IMR-90 (cell line): ENCODE measurements around the gene UBE2E2. TPM values are rescaled to one million over a fixed set of nuclear protein-coding genes. Genes with fewer than 3 reads are reported as not detected.

ENCODE experiments used
- ATAC-seq: fragments of 200-7000 bp; cut with Tn5 transposase; 2 replicates; pipeline ENCODE4 v1.9.1; 2020; ENCODE audit warnings: low read depth, mild to moderate bottlenecking, moderate library complexity
- BruUV-seq: library from RNA; stranded (reverse); fragments of 400-500 nt; replicated peaks from 2 replicates; lab custom pipeline; 2021; lab: Mats Ljungman, UMichigan
- CTCF ChIA-PET: fragments of 300-600 bp; formaldehyde crosslinking; extraction: SDS; loops from one replicate; lab custom pipeline; 2021; ENCODE audit warnings: antibody characterized with exemption; lab: Yijun Ruan, JAX
- POLR2A ChIA-PET: fragments of 300-600 bp; sonication (Branson Sonifier 250); formaldehyde crosslinking; loops from one replicate; lab custom pipeline; 2022; ENCODE audit warnings: antibody characterized with exemption; ENCODE audit not compliant: unreplicated experiment; lab: Charles Lee
- DNase-seq: peaks from one replicate; pipeline ENCODE4 v3.0.0; 2013
- H2AFZ ChIP-seq: replicated peaks from 2 replicates; pipeline ENCODE3; 2013; ENCODE audit warnings: low read length, mild to moderate bottlenecking; ENCODE audit not compliant: poor library complexity
- H2AK5ac ChIP-seq: 2 replicates; pipeline ENCODE4 v1.6.1; 2013; ENCODE audit warnings: low read depth, low read length, inconsistent platforms
- H2AK9ac ChIP-seq: replicated peaks from 2 replicates; pipeline ENCODE3; 2013; ENCODE audit warnings: mild to moderate bottlenecking, low read depth, low read length, moderate library complexity; ENCODE audit not compliant: poor library complexity
- H2BK120ac ChIP-seq: 2 replicates; pipeline ENCODE4 v1.6.1; 2013; ENCODE audit warnings: low read depth, low read length, inconsistent platforms
- H2BK15ac ChIP-seq: 3 replicates; pipeline ENCODE4 v1.6.1; 2013; ENCODE audit warnings: low read depth, low read length, inconsistent platforms
- H2BK20ac ChIP-seq: 2 replicates; pipeline ENCODE4 v1.6.1; 2013; ENCODE audit warnings: low read depth, mild to moderate bottlenecking, inconsistent platforms, low read length, moderate library complexity
- H2BK5ac ChIP-seq: 2 replicates; pipeline ENCODE4 v1.6.1; 2013; ENCODE audit warnings: mild to moderate bottlenecking, low read depth, low read length, inconsistent platforms; ENCODE audit not compliant: poor library complexity, severe bottlenecking
- H3K14ac ChIP-seq: replicated peaks from 2 replicates; pipeline ENCODE4 v1.6.1; 2013; ENCODE audit warnings: low read depth, low read length, inconsistent platforms
- H3K18ac ChIP-seq: 2 replicates; pipeline ENCODE4 v1.6.1; 2013; ENCODE audit warnings: low read depth, low read length, control low read depth
- H3K23ac ChIP-seq: 2 replicates; pipeline ENCODE4 v1.6.1; 2013; ENCODE audit warnings: low read depth, low read length, inconsistent platforms
- H3K27ac ChIP-seq: 2 replicates; pipeline ENCODE4 v1.5.1; 2013; ENCODE audit warnings: mild to moderate bottlenecking, control low read depth, low read length; ENCODE audit not compliant: insufficient read depth
- H3K27me3 ChIP-seq: 2 replicates; pipeline ENCODE4 v1.6.1; 2013; ENCODE audit warnings: low read length; ENCODE audit not compliant: control insufficient read depth, insufficient read depth
- H3K36me3 ChIP-seq: 2 replicates; pipeline ENCODE4 v1.6.1; 2013; ENCODE audit warnings: low read length, mixed read lengths; ENCODE audit not compliant: control insufficient read depth, insufficient read depth
- H3K4ac ChIP-seq: 2 replicates; pipeline ENCODE4 v1.6.1; 2013; ENCODE audit warnings: low read depth, low read length, inconsistent platforms
- H3K4me1 ChIP-seq: 2 replicates; pipeline ENCODE4 v1.6.1; 2013; ENCODE audit warnings: low read length, mixed read lengths; ENCODE audit not compliant: control insufficient read depth, insufficient read depth
- H3K4me2 ChIP-seq: 2 replicates; pipeline ENCODE4 v1.6.1; 2013; ENCODE audit warnings: low read depth, mild to moderate bottlenecking, control low read depth, low read length, moderate library complexity
- H3K4me3 ChIP-seq: 2 replicates; pipeline ENCODE4 v1.5.1; 2013; ENCODE audit warnings: low read depth, mild to moderate bottlenecking, control low read depth, low read length, moderate library complexity; ENCODE audit not compliant: insufficient read depth
- H3K56ac ChIP-seq: 2 replicates; pipeline ENCODE4 v1.6.1; 2013; ENCODE audit warnings: low read length, inconsistent platforms; ENCODE audit not compliant: insufficient read depth; ENCODE audit errors: extremely low read depth
- H3K79me1 ChIP-seq, 2 experiments: 2 replicates each; pipeline ENCODE4 v1.6.1; 2013; ENCODE audit warnings: low read length in 2 of 2, inconsistent platforms in 1 of 2, low read depth in 1 of 2
- H3K9ac ChIP-seq: 2 replicates; pipeline ENCODE4 v1.6.1; 2013; ENCODE audit warnings: low read depth, low read length, control low read depth
- H3K9me1 ChIP-seq: 2 replicates; pipeline ENCODE4 v1.6.1; 2013; ENCODE audit warnings: low read length, inconsistent platforms; ENCODE audit not compliant: insufficient read depth
- H3K9me3 ChIP-seq: 2 replicates; pipeline ENCODE4 v1.6.1; 2013; ENCODE audit warnings: low read length; ENCODE audit not compliant: control insufficient read depth, insufficient read depth
- H4K20me1 ChIP-seq: 2 replicates; pipeline ENCODE4 v1.6.1; 2013; ENCODE audit warnings: low read length, inconsistent platforms; ENCODE audit not compliant: insufficient read depth
- H4K5ac ChIP-seq: 2 replicates; pipeline ENCODE4 v1.6.1; 2013; ENCODE audit warnings: mild to moderate bottlenecking, low read depth, low read length, control low read depth
- H4K8ac ChIP-seq, 2 experiments: 2 replicates each; pipeline ENCODE4 v1.6.1; 2013; ENCODE audit warnings: low read depth in 2 of 2, low read length in 2 of 2, control low read depth in 1 of 2, inconsistent platforms in 1 of 2
- H4K91ac ChIP-seq: 2 replicates; pipeline ENCODE4 v1.6.1; 2013; ENCODE audit warnings: low read depth, low read length, inconsistent platforms; ENCODE audit not compliant: insufficient read depth
- BHLHE40 ChIP-seq: fragments of 150-350 bp; IDR thresholded peaks from 2 replicates; pipeline ENCODE4 v1.6.1; 2016; ENCODE audit warnings: mild to moderate bottlenecking, low read depth, low read length
- CEBPB ChIP-seq: IDR thresholded peaks from 2 replicates; pipeline ENCODE4 v1.6.1; 2012; ENCODE audit warnings: low read depth, low read length, improper control_type of control experiment
- CHD1 ChIP-seq: IDR thresholded peaks from 2 replicates; pipeline ENCODE4 v1.6.1; 2012; ENCODE audit warnings: low read depth, low read length, improper control_type of control experiment
- CTCF ChIP-seq: conservative IDR thresholded peaks from 2 replicates; pipeline ENCODE4 v1.5.1; 2012; ENCODE audit warnings: mild to moderate bottlenecking, low read depth, low read length, improper control_type of control experiment
- ELK1 ChIP-seq: fragments of 150-350 bp; IDR thresholded peaks from 2 replicates; pipeline ENCODE4 v1.6.1; 2016; ENCODE audit warnings: low read depth, mild to moderate bottlenecking, low read length, moderate library complexity, borderline replicate concordance
- FOS ChIP-seq: fragments of 150-350 bp; IDR thresholded peaks from 2 replicates; pipeline ENCODE4 v1.6.1; 2016; ENCODE audit warnings: low read depth, low read length
- MXI1 ChIP-seq: IDR thresholded peaks from 2 replicates; pipeline ENCODE4 v1.6.1; 2012; ENCODE audit warnings: low read depth, mild to moderate bottlenecking, low read length, moderate library complexity, borderline replicate concordance
- NFE2L2 ChIP-seq: fragments of 150-350 bp; IDR thresholded peaks from 2 replicates; pipeline ENCODE4 v1.6.1; 2016; ENCODE audit warnings: low read depth, mild to moderate bottlenecking, low read length
- POLR2A ChIP-seq: IDR thresholded peaks from 2 replicates; pipeline ENCODE4 v1.6.1; 2012; ENCODE audit warnings: mild to moderate bottlenecking, low read depth, low read length
- RAD21 ChIP-seq: IDR thresholded peaks from 2 replicates; pipeline ENCODE4 v1.6.1; 2012; ENCODE audit warnings: low read length, improper control_type of control experiment
- RCOR1 ChIP-seq: IDR thresholded peaks from 2 replicates; pipeline ENCODE4 v1.6.1; 2012; ENCODE audit warnings: mild to moderate bottlenecking, low read length, improper control_type of control experiment; ENCODE audit not compliant: insufficient replicate concordance
- RFX5 ChIP-seq: IDR thresholded peaks from 2 replicates; pipeline ENCODE4 v1.8.0; 2012; ENCODE audit warnings: low read depth, mild to moderate bottlenecking, low read length, moderate library complexity
- SMC3 ChIP-seq: fragments of 150-350 bp; IDR thresholded peaks from 2 replicates; pipeline ENCODE4 v1.6.1; 2016; ENCODE audit warnings: low read depth, mild to moderate bottlenecking, antibody characterized with exemption, low read length, moderate library complexity
- WGBS, 2 experiments: methylation state at CpG; one replicate each; pipeline versions ENCODE4 v1.1.5 to v1.1.7; 2013; ENCODE audit warnings: missing lambda C conversion rate in 2 of 2; ENCODE audit not compliant: insufficient read length in 1 of 2; ENCODE audit errors: extremely low coverage in 2 of 2; 5-methylcytosine and 5-hydroxymethylcytosine counted together
- dilution Hi-C: fragments of 300-500 bp; cut with HindIII; formaldehyde crosslinking; loops from one replicate; pipeline ENCODE4 v1.14.3; 2018; ENCODE audit warnings: low sequenced_read_pairs; ENCODE audit not compliant: unreplicated experiment
- in situ Hi-C: fragments of 300-500 bp; cut with MboI; formaldehyde crosslinking; loops from 3 replicates; pipeline ENCODE4 v1.14.3; 2019; ENCODE audit warnings: low sequenced_read_pairs, inconsistent platforms, mixed read lengths
- intact Hi-C: fragments of 100-400 bp; cut with micrococcal nuclease; formaldehyde crosslinking; loops from 2 replicates; pipeline ENCODE4 v1.10.0; 2022
- polyA plus RNA-seq, 3 experiments: library from polyadenylated mRNA; depleted of rRNA; stranded (reverse); fragments of >200 nt; gene quantifications; 2 replicates each; pipeline ENCODE4 v1.2.3, GENCODE V29; 2012; ENCODE audit warnings: low replicate concordance in 1 of 3
- total RNA-seq: library from RNA; depleted of rRNA; stranded (reverse); fragments of >200 nt; gene quantifications from 2 replicates; pipeline ENCODE4 v1.2.3, GENCODE V29; 2012

Gene UBE2E2
- total and polyA plus RNA-seq, 2 of the 4 experiments (the other 2 are of a cell fraction): 18.6 to 32.7 TPM

GRCh38 chr3:23488618-23489017, 285.5 kb downstream of the UBE2E2 start:
- Histone ChIP-seq H3K4me2 (no peak overlapping the region), H3K9me1 (no peaks in the 10 kb centered on the region; the same call in 1 of the 2 replicates), H3K36me3 (0 out of 2 replicates have a peak, but pooled peaks cover 2% of the 10 kb centered on the region), H3K27ac (no peak overlapping the region), H3K27me3 (no peaks in the 10 kb centered on the region), H4K91ac (no peak overlapping the region), H3K4me1 (peaks cover 4% of the 10 kb centered on the region), H3K4ac (no peak overlapping the region), H2AK5ac (no peak overlapping the region), H4K20me1 (no peaks in the 10 kb centered on the region), H2BK120ac (no peak overlapping the region), H3K56ac (no peak overlapping the region), H3K9me3 (peaks cover 7% of the 10 kb centered on the region), H3K18ac (no peak overlapping the region), H4K8ac (no peak overlapping the region), H2BK5ac (no peak overlapping the region), H2AK9ac (no peak overlapping the region), H3K9ac (no peak overlapping the region), H3K23ac (no peak overlapping the region), H3K79me1 (peaks cover 0 to 13% of the 10 kb centered on the region in 2 experiments; a peak in 2 of 4 replicates), H3K14ac (no peak overlapping the region), H2BK15ac (no peak overlapping the region), H3K4me3 (no peak overlapping the region), H2AFZ (no peak overlapping the region), H4K5ac (no peak overlapping the region), H2BK20ac (no peak overlapping the region)
- no CpG with 5 or more reads among the region's 3 CpGs for WGBS, 2 experiments
- CTCF ChIA-PET: interaction anchor here (0.6 kb wide), 1 partner anchor 224 kb away, joined by 3 read pairs; no protein-coding TSS in a partner anchor
- ATAC-seq: peak; percentile 26; the same call in 1 of the 2 replicates
- peak; percentile 34 for DNase-seq
- no peak for TF ChIP-seq NFE2L2
- TF ChIP-seq FOS: no peak
- no peak for TF ChIP-seq SMC3
- TF ChIP-seq CHD1: no peak
- no peak for TF ChIP-seq ELK1
- no peak for TF ChIP-seq RAD21
- no peak for TF ChIP-seq RCOR1
- no peak for TF ChIP-seq POLR2A
- no peak for TF ChIP-seq CTCF
- TF ChIP-seq BHLHE40: no peak
- TF ChIP-seq CEBPB: no peak
- TF ChIP-seq MXI1: no peak
- TF ChIP-seq RFX5: no peak
- BruUV-seq: no TSS peak
- in situ Hi-C loops (no loop called here), intact Hi-C loops (no loop called here), dilution Hi-C loops (no loop called here)
- POLR2A ChIA-PET: no interaction called here
